WTC11 (cell line): ENCODE data around the gene SLC37A3. TPM values are rescaled to one million over a fixed set of nuclear protein-coding genes. Genes with fewer than 3 reads are reported as not detected.

Experiments
- ATAC-seq: fragments of 200-7000 bp; cut with Tn5 transposase; 2 replicates; pipeline ENCODE4 v1.10.0; 2021; ENCODE audit warnings: mild to moderate bottlenecking, moderate library complexity
- CTCF ChIA-PET: fragments of 300-600 bp; sonication (Branson Sonifier 250); formaldehyde crosslinking; loops from one replicate; lab custom pipeline; 2021; ENCODE audit warnings: antibody characterized with exemption; lab: Charles Lee
- POLR2A ChIA-PET: fragments of 350-600 bp; sonication (Branson Sonifier 250); formaldehyde crosslinking; loops from one replicate; lab custom pipeline; 2021; ENCODE audit warnings: antibody characterized with exemption; lab: Charles Lee
- DNase-seq: peaks from one replicate; pipeline ENCODE4 v3.0.0; 2021; ENCODE audit warnings: low spot score
- H3K27ac Mint-ChIP-seq: 2 replicates; pipeline ENCODE4 v1.8.0; 2021; ENCODE audit warnings: mixed read lengths
- H3K27me3 Mint-ChIP-seq: 2 replicates; pipeline ENCODE4 v1.8.0; 2021; ENCODE audit warnings: low read depth, mild to moderate bottlenecking, moderate library complexity, mixed read lengths
- H3K36me3 Mint-ChIP-seq: 2 replicates; pipeline ENCODE4 v1.8.0; 2021; ENCODE audit warnings: mixed read lengths
- H3K4me1 Mint-ChIP-seq: 2 replicates; pipeline ENCODE4 v1.8.0; 2022; ENCODE audit warnings: mixed read lengths
- H3K4me3 Mint-ChIP-seq: 2 replicates; pipeline ENCODE4 v1.8.0; 2021; ENCODE audit warnings: mild to moderate bottlenecking, moderate library complexity, mixed read lengths
- H3K9me3 Mint-ChIP-seq: 2 replicates; pipeline ENCODE4 v1.8.0; 2021; ENCODE audit warnings: mixed read lengths
- AR ChIP-seq: fragments of 250-450 bp; sonication (Bioruptor Pico); IDR thresholded peaks from 2 replicates; pipeline ENCODE4 v1.9.0; 2021; ENCODE audit warnings: mild to moderate bottlenecking
- CREM ChIP-seq: sonication (generic); formaldehyde crosslinking; IDR thresholded peaks from 2 replicates; pipeline ENCODE4 v1.8.1; 2022; ENCODE audit warnings: mild to moderate bottlenecking, missing genetic modification reagents, moderate library complexity
- E2F1 ChIP-seq: sonication (generic); formaldehyde crosslinking; IDR thresholded peaks from 2 replicates; pipeline ENCODE4 v1.8.0; 2022; ENCODE audit warnings: mild to moderate bottlenecking, missing genetic modification reagents
- ERG ChIP-seq: fragments of 250-450 bp; sonication (Bioruptor Pico); IDR thresholded peaks from 2 replicates; pipeline ENCODE4 v1.8.0; 2021; ENCODE audit warnings: mild to moderate bottlenecking
- FOXJ3 ChIP-seq: sonication (generic); formaldehyde crosslinking; IDR thresholded peaks from 2 replicates; pipeline ENCODE4 v1.9.0; 2021; ENCODE audit warnings: missing genetic modification reagents, mild to moderate bottlenecking, borderline replicate concordance
- GRHL2 ChIP-seq: fragments of 250-450 bp; sonication (Bioruptor Pico); IDR thresholded peaks from 2 replicates; pipeline ENCODE4 v1.8.0; 2022; ENCODE audit warnings: mild to moderate bottlenecking, moderate library complexity; ENCODE audit not compliant: insufficient replicate concordance, severe bottlenecking
- GTF2I ChIP-seq: fragments of 250-450 bp; sonication (Bioruptor Pico); conservative IDR thresholded peaks from 2 replicates; pipeline ENCODE4 v1.4.0; 2021; ENCODE audit warnings: mild to moderate bottlenecking
- HMGA2 ChIP-seq: fragments of 250-450 bp; sonication (Bioruptor Pico); IDR thresholded peaks from 2 replicates; pipeline ENCODE4 v1.4.0; 2021; ENCODE audit warnings: mild to moderate bottlenecking, moderate library complexity
- HMGXB4 ChIP-seq: sonication (generic); formaldehyde crosslinking; IDR thresholded peaks from 2 replicates; pipeline ENCODE4 v1.8.1; 2023; ENCODE audit warnings: mild to moderate bottlenecking, moderate library complexity, missing genetic modification reagents
- IRF1 ChIP-seq: sonication (generic); formaldehyde crosslinking; IDR thresholded peaks from 2 replicates; pipeline ENCODE4 v1.8.0; 2023; ENCODE audit warnings: missing genetic modification reagents
- JAZF1 ChIP-seq: fragments of 250-450 bp; sonication (Bioruptor Pico); IDR thresholded peaks from 2 replicates; pipeline ENCODE4 v1.9.0; 2021; ENCODE audit warnings: moderate library complexity, mild to moderate bottlenecking, inconsistent platforms
- NFATC4 ChIP-seq: fragments of 250-450 bp; sonication (Bioruptor Pico); IDR thresholded peaks from 2 replicates; pipeline ENCODE4 v1.9.0; 2021; ENCODE audit warnings: mild to moderate bottlenecking
- NR3C1 ChIP-seq: sonication (generic); formaldehyde crosslinking; conservative IDR thresholded peaks from 2 replicates; pipeline ENCODE4 v1.8.1; 2023; ENCODE audit warnings: low read depth, mild to moderate bottlenecking, missing genetic modification reagents
- OVOL2 ChIP-seq: fragments of 250-450 bp; sonication (Bioruptor Pico); IDR thresholded peaks from 2 replicates; pipeline ENCODE4 v1.9.0; 2021; ENCODE audit warnings: mild to moderate bottlenecking, borderline replicate concordance
- TP53 ChIP-seq: sonication (generic); formaldehyde crosslinking; IDR thresholded peaks from 2 replicates; pipeline ENCODE4 v1.8.1; 2023; ENCODE audit warnings: mild to moderate bottlenecking, missing genetic modification reagents
- ZBTB21 ChIP-seq: sonication (generic); formaldehyde crosslinking; IDR thresholded peaks from 2 replicates; pipeline ENCODE4 v1.8.1; 2023; ENCODE audit warnings: mild to moderate bottlenecking, missing genetic modification reagents, borderline replicate concordance
- total RNA-seq: library from RNA; stranded (reverse); gene quantifications from 3 replicates; pipeline ENCODE4 v1.2.3, GENCODE V29; 2021

The SLC37A3 gene
- total RNA-seq, 1 experiment from 2014 or later, result 54.8 TPM

- POLR2A ChIA-PET, result no interaction called here
- Mint-ChIP-seq H3K27me3 (no peaks in the 10 kb centered on the region), H3K4me3 (no peak overlapping the region), H3K9me3 (peaks cover 4% of the 10 kb centered on the region), H3K27ac (0 out of 2 replicates have a peak overlapping the region, but pooled peaks have one; percentile 69), H3K4me1 (no peaks in the 10 kb centered on the region), H3K36me3 (peaks cover 43% of the 10 kb centered on the region)
- no peak for TF ChIP-seq E2F1
- no peak for TF ChIP-seq IRF1 (CRISPR knock-in tag)
- no peak for TF ChIP-seq ZBTB21
- TF ChIP-seq OVOL2 (CRISPR knock-in tag), result no peak
- no peak for TF ChIP-seq AR (CRISPR knock-in tag)
- TF ChIP-seq TP53 (CRISPR knock-in tag), result no peak
- no peak for TF ChIP-seq FOXJ3
- no peak for TF ChIP-seq GTF2I (CRISPR knock-in tag)
- no peak for TF ChIP-seq ERG (CRISPR knock-in tag)
- CTCF ChIA-PET, result interaction anchor here (0.6 kb wide), 1 partner anchor 322 kb away, joined by 3 read pairs; no protein-coding TSS in a partner anchor
- no peak for ATAC-seq
- DNase-seq, result no peak
Measured at GRCh38 chr7:140360697-140361229, 37.6 kb downstream of the SLC37A3 start.

- Mint-ChIP-seq H3K4me3 (no peak overlapping the region), H3K36me3 (peaks cover 48% of the 10 kb centered on the region), H3K4me1 (no peaks in the 10 kb centered on the region), H3K27ac (peak overlapping the region; percentile 9; the same call in 1 of the 2 replicates), H3K9me3 (peaks cover 4% of the 10 kb centered on the region), H3K27me3 (no peaks in the 10 kb centered on the region)
- ChIA-PET CTCF (no interaction called here), POLR2A (no interaction called here)
- DNase-seq (no peak), ATAC-seq (no peak)
- TF ChIP-seq NR3C1 (CRISPR knock-in tag), result no peak
- TF ChIP-seq NFATC4 (CRISPR knock-in tag), result no peak
- TF ChIP-seq GRHL2, result no peak
- no peak for TF ChIP-seq JAZF1 (CRISPR knock-in tag)
- TF ChIP-seq IRF1 (CRISPR knock-in tag), result no peak
- no peak for TF ChIP-seq CREM
- no peak for TF ChIP-seq HMGA2 (CRISPR knock-in tag)
- no peak for TF ChIP-seq HMGXB4
Measured at GRCh38 chr7:140358412-140359051, 39.8 kb downstream of the SLC37A3 start.
